K562 (cell line): ENCODE data around the gene NSF. TPM values are rescaled to one million over a fixed set of nuclear protein-coding genes. Genes with fewer than 3 reads are reported as not detected.

Source experiments
- ESRRA ChIP-seq: fragments of 450-650 bp; IDR thresholded peaks from 2 replicates; pipeline ENCODE4 v1.6.1; 2014; ENCODE audit warnings: low read depth, mild to moderate bottlenecking, moderate library complexity, borderline replicate concordance
- MAFG ChIP-seq: fragments of 450-650 bp; conservative IDR thresholded peaks from 2 replicates; pipeline ENCODE4 v1.6.1; 2016; ENCODE audit warnings: missing genetic modification characterization, missing compliant biosample characterization
- SIN3A ChIP-seq, 2 experiments: fragments of 150-350 bp in 1 of 2; IDR thresholded peaks; 2 replicates each; pipeline ENCODE4 v1.6.1; 2011 to 2016; ENCODE audit warnings: borderline replicate concordance in 2 of 2, low read depth in 2 of 2, low read length in 2 of 2, mild to moderate bottlenecking in 2 of 2, moderate library complexity in 2 of 2; ENCODE audit not compliant: control insufficient read depth in 1 of 2
- ZNF316 ChIP-seq: fragments of 450-650 bp; IDR thresholded peaks from 2 replicates; pipeline ENCODE4 v1.6.1; 2016
- polyA plus RNA-seq, 8 experiments: library from polyadenylated mRNA; depleted of rRNA in 4 of 8; stranded (reverse) in 5 of 8; unstranded in 3 of 8; fragments of >200 nt; fragmentation: Nextera tagmentation in 2 of 8; fragmentation: Illumina TruSeq in 1 of 8; extraction: Ambion mirVana in 2 of 8; extraction: Trizol in 1 of 8; gene quantifications; 2 replicates each; pipeline versions ENCODE4 v1.2.1 to v1.2.3, GENCODE V29; 2011 to 2014; ENCODE audit warnings: inconsistent platforms in 1 of 8, missing spikeins in 1 of 8
- total RNA-seq, 7 experiments: library from RNA; depleted of rRNA in 6 of 7; stranded (reverse); fragments of >200 nt in 6 of 7; fragmentation: Illumina TruSeq in 2 of 7; extraction: Trizol in 2 of 7; gene quantifications; 2 replicates each; pipeline versions ENCODE4 v1.2.1 to v1.2.3, GENCODE V29; 2011 to 2021; ENCODE audit warnings: low replicate concordance in 1 of 7
- TF ChIP-seq, protein P1 (sequence below), 2 experiments: fragments of 450-650 bp in 1 of 2; sonication (generic) in 1 of 2; formaldehyde crosslinking in 1 of 2; IDR thresholded peaks; 2 replicates each; pipeline versions ENCODE4 v1.7.1 to v1.9.0; 2016 to 2022; ENCODE audit warnings: inconsistent platforms in 1 of 2, mild to moderate bottlenecking in 1 of 2, missing genetic modification reagents in 1 of 2
- TF ChIP-seq, protein P2 (sequence below): sonication (generic); formaldehyde crosslinking; IDR thresholded peaks from 2 replicates; pipeline ENCODE4 v1.9.0; 2022; ENCODE audit warnings: mild to moderate bottlenecking, missing genetic modification reagents

Gene NSF
- total and polyA plus RNA-seq, 9 of the 15 experiments (the other 6 are each of a cell fraction or from before 2014, with no cell fraction given): 16.7 to 39.8 (median 36.7) TPM

DNA sequence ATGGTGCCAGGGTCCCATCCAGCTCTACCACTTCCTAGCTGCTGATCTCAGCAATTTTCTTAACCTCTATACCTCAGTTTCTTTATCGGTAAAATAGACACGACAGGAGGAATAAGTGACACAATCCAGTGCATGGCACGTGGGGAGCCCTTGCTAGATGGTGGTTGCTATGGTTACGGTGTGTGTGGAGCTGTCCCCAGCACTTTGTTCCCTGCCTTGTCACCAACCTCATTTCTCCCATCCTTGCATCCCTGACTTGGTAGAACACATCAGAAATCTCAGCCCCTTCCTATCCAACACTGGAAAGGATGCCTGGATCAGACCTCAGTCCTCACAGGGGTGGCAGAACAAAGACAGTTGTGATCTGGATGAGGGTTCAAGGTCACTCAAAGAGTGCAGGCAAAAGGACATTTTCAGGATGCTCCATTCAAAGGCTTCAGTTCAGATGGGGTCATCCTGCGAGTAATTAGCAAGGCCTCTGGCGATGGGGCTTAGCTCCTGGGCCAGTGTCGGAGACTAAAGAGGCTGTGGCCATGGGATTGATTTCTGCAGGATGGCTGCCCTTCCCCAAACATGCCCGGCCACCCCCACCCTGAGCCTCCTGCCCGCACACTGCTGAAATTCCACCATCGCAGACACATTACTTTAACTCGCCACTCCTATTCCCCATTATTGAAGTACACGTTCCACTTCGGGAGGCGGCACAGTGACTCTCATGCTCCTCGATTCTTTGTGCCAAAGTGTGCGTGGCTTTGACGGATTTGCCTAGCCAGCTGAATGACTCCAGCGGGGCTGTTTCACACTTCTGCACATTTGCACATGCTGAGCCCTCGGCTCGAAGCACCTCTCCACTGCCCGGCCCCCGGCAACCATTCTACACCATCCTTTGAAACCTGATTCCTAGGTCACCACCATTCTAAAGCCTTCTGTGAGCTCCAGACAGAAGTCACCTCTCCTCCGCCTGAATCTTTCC, 187.8 kb downstream of the NSF start (continued):
- TF ChIP-seq, protein P1, sequence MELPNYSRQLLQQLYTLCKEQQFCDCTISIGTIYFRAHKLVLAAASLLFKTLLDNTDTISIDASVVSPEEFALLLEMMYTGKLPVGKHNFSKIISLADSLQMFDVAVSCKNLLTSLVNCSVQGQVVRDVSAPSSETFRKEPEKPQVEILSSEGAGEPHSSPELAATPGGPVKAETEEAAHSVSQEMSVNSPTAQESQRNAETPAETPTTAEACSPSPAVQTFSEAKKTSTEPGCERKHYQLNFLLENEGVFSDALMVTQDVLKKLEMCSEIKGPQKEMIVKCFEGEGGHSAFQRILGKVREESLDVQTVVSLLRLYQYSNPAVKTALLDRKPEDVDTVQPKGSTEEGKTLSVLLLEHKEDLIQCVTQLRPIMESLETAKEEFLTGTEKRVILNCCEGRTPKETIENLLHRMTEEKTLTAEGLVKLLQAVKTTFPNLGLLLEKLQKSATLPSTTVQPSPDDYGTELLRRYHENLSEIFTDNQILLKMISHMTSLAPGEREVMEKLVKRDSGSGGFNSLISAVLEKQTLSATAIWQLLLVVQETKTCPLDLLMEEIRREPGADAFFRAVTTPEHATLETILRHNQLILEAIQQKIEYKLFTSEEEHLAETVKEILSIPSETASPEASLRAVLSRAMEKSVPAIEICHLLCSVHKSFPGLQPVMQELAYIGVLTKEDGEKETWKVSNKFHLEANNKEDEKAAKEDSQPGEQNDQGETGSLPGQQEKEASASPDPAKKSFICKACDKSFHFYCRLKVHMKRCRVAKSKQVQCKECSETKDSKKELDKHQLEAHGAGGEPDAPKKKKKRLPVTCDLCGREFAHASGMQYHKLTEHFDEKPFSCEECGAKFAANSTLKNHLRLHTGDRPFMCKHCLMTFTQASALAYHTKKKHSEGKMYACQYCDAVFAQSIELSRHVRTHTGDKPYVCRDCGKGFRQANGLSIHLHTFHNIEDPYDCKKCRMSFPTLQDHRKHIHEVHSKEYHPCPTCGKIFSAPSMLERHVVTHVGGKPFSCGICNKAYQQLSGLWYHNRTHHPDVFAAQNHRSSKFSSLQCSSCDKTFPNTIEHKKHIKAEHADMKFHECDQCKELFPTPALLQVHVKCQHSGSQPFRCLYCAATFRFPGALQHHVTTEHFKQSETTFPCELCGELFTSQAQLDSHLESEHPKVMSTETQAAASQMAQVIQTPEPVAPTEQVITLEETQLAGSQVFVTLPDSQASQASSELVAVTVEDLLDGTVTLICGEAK (IDR thresholded peaks at IDR 0.05): no peak
- TF ChIP-seq, protein P1 (CRISPR knock-in tag; IDR thresholded peaks at IDR 0.05): no peak
- TF ChIP-seq SIN3A (IDR thresholded peaks at IDR 0.05; ENCODE audit: borderline replicate concordance in 2 of 2, control insufficient read depth in 1 of 2, low read depth in 2 of 2, low read length in 2 of 2): peak in 1 of 2 experiments; percentile 62; a peak in 1 of 4 replicates
- 0 out of 2 replicates have a peak, but pooled peaks have one; percentile 19 for TF ChIP-seq MAFG (tag)
- TF ChIP-seq ZNF316: peak; percentile 82
- TF ChIP-seq, protein P2, sequence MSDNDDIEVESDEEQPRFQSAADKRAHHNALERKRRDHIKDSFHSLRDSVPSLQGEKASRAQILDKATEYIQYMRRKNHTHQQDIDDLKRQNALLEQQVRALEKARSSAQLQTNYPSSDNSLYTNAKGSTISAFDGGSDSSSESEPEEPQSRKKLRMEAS (CRISPR knock-in tag): peak; percentile 45; the same call in 1 of the 2 replicates
- peak; percentile 54 for TF ChIP-seq ESRRA
